GM18498 (cell line): ENCODE measurements around the gene FAM162A.

ENCODE experiments used
- ATAC-seq: cut with Tn5 transposase; IDR thresholded peaks from one replicate; pipeline ENCODE4 v1.9.1; 2021; ENCODE audit warnings: mild to moderate bottlenecking, moderate library complexity; ENCODE audit not compliant: unreplicated experiment

FAM162A gene

DNA sequence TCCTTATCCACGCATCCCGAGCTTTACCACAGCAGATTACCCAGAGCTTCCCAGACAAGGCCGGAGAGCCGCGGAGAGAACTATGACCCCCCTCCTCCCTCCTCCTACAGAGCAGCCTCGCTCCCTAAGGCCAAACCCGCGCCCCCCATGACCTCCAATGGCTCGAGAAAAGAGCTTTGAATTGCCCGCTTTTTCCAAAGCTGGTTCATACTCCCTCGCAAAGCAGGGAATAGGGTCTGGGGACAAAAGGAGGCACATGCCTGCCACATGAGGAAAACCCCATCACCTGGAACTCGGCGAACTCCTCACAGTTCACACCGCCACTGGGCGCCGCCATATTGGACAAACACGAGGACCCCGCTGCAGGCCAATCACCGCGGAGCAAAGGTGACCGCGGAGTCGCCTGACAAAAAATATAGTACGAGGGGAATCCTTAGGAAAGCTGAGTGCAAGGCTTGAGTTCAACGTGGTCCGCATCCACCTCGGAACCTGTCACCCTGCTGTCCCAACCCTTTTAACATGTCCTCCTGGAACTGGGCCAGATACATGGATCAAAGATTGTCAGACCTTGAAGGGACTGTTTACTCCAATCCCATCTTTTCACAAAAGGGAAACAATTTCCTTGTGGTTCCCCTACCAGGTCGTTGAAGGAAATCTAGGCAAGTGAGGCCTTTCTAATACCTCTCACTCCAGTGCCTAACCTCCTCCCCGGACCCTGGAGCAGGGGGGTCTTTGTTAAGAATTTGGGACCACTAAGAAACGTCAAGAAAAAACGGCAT is 905 bp upstream of the FAM162A start, which contains the start of gene MIX23:
Gene MIX23 (minus strand): TSS at position 344 of the 779 bp plus-strand sequence. CDS start 7 bp downstream, at position 337.
- peak; percentile 40 for ATAC-seq

DNA sequence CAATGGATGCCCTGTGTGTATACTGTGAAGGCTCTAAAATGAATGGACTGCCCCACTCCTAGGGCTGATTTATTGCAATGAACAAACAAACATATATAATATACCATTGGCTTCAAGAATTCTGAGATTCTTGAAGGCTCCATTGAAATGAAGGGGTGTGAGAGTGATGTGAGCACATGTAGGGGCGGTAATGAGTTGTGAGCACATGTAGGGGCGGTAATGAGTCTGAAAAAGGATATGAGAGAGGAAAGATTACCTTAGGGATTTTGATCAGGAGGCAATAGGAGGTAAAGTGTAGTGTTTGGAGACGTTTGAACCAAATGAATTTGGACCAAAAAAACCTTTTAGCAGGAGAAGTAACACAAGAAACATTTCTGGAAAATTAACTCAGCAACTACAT is 3.7 kb downstream of the FAM162A start:
- ATAC-seq: no peak

DNA sequence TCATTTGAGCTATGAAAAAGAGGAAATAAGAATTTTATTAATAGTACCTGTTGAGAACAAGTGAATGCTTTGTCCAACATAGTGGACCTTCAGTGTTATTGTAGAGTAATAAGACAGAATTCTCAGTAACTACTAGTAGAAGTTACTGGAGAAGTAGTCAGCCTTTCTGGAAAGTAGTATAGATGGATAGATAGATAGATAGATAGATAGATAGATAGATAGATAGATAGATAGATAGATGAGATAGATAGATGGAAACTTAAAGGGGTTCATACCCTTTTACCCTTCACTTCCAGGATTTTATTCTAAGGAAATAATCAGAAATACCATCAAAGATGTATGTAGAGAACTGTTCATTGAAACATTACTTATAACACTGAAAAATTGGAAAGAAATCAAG is 5.2 kb downstream of the FAM162A start:
- no peak for ATAC-seq

DNA sequence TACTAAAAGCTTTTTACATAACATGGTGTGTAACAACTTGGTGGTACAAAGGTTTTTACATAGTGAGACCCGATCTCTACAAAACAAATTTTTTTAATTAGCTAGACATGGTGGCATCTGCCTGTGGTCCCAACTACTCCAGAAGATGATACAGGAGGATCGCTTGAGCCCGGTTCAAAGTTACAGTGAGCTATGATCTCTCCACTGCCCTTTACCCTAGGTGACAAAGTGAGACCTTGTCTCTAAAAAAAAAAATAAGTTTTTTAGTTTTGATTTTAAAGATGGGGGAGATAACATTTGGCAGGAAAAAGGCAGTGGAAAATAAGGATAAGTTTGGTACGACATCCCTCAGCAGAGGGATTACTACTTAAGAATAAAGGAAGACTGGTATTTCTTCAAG is 5.9 kb downstream of the FAM162A start:
- ATAC-seq: no peak

DNA sequence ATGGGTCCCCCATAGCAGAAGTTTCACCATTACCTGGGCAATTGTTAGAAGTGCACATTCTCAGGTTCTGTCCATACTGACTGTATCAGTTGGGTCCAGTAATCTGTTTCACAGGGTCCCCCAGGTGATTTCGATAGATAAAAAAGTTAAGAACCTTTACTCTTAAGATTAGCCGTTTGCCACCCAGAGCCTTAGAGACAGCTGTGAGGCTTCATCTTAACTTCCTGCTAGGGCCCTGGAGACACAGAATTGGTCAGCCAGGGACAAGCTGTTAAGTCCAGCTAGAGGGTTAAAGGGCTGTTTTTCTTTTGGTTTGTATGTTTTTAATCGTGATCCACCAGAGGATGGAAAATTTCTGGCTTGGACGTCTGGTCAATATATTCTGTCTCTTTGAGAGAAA is 6.7 kb downstream of the FAM162A start:
- no peak for ATAC-seq

DNA sequence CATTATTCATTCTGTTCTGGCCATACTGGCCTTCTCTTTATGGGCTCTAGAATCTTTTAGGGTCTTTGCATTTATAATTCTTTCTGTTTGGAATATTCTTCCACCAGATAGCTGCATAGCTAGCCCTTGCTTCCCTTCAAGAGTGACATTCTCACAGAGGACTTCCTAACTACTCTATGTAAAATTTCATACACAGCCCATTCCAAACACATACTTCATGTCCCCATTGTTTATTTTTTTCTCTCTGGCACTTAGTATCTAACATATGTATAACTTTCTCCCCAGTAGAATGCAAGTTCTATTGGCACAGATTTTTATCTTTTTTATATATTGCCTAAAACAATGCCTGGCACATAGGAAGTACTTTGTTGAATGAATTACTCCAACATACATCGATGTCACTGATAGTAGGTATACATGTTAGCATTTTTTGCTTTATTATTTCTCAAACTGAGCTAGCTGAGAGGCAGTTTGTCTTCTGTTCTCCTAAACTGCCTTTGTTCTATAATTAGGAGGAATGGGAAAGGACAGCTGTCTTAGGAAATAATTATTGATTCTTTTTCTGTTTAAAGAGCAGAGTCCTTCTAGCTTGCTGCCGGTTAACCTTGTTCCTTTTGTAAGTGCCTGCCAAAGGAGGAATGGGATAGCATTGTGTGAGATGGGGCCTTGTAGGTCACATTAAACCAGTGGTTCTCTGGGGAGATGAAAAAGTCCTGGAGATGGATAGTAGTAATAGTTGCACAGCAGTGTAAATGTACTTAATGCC is 7.9 kb downstream of the FAM162A start:
- ATAC-seq: no peak

DNA sequence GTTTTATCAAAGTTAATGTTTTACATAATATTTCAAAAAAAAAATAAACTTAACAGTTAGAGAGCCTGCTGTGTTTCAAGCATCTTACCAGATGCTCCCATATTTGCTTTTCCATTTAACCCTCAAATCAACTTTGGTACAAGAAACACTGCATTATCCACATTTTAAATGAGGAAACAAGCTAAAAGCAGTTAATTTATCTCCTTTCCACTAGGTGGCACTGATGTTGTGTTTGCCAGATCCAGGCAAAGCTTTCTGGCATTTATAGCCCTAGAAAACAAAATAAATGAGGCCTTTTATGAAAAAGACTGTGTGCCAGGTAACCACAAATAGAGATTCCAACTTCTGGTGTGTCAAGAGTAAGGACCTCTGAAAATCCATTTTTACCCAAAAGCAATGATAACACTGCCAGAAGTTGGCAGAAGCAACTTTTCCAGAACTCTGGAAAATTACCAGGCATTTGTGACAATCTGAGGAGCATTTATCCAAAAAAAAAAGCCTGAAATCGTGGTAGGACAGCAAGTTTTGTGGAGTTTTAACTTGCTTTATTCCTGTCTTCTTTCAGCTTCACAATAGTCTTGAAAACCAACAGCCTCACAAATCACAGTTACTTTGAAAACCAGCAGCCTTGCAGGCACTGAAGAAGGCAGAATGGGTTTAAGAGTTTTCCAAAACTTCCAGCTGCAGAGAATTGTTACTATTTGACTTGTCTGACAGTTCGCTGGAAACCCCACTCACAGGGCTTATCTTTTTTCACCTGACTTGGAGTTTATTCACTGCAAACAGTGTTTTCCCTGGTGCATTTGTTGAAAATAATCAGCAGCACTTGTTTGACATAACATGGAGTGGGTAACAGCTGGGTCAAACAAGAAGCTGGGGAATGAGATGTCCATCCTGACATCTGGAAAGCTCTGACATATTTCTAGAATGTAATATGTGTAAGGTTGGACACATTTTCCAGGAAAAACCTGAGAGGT is 9.2 kb downstream of the FAM162A start:
- ATAC-seq: no peak

DNA sequence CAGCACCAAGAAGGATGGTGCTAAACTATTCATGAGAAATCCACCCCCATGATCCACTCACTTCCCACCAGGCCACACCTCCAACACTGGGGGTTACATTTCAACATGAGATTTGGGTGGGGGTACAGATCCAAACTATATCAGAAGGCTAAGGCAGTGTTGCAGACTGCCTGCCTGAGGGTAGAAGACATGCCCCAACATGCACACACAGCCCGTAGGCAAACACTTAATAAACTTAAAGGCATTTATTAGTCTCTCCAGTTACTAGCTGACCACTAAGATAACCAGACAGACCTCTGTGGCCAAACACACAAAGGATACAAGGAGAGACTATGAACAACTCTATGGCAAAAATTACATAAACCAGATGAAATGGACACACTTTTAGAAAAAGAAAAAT is 10.2 kb downstream of the FAM162A start:
- ATAC-seq: no peak

DNA sequence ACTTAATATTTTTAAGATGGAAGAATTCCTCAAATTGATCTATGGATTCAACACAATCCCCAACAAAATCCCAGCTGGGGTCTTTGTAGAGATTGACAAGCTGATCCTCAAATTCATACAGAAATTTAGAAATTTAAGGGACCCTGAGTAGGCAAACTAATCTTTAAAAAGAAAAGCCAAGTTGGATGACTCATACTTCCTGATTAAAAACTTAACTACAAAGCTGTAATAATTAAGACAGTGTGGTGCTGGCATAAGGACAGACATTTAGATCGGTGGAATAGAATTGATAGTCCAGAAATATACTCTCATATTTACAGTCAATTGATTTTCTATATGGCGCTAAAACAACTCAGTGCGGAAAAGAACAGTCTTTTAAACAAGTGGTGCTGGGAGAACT is 11.6 kb downstream of the FAM162A start:
- ATAC-seq: no peak

DNA sequence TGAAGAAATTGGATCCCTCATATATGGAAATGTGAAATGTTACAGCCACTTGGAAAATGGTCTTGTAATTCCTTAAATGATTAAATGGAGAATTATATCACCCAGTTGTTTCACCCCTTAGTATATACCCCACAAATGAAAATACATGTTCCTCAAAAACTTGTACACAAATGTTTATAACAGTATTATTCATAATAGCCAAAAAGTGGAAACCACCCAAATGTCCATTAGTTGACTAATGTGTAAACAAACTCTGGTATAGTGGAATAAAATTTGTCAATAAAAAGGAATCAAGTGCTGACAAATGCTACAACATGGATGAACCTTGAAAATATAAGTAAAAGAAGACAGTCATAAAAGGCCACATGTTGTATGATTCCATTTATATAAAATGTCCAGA is 12.5 kb downstream of the FAM162A start:
- ATAC-seq: no peak

DNA sequence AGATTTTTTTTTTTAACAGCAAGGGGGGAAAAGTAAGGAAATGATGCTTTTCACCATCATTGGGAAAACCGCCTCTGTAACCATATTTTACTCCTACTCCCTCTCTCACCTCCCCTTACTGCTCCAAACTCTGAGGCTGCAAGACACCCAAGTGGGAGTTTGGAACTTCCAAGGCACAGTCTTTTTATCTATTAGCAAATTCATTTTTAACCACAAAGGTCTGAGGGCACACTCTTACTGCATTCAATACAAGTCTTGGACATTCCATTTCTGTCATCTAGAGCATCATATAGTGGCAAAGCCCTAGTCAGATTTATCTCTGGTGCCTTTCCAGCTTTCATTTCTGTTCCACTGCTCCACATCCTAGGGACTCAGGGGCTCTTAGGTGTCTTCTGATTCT is 13.2 kb downstream of the FAM162A start:
- no peak for ATAC-seq

DNA sequence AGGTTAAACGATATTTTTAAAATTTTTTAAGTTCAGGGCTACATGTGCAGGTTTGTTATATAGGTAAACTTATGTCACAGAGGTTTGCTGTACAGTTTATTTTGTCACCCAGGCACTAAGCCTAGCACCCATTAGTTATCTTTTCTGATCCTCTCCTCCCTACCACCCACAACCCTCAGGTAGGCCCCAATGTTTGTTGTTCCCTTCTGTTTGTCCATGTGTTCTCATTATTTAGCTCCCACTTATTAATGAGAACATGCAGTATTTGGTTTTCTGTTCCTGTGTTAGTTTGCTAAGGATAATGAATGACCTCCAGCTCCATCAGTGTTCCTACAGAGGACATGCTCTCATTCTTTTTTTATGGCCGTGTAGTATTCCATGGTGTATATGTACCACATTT is 14.9 kb downstream of the FAM162A start:
- ATAC-seq: no peak

DNA sequence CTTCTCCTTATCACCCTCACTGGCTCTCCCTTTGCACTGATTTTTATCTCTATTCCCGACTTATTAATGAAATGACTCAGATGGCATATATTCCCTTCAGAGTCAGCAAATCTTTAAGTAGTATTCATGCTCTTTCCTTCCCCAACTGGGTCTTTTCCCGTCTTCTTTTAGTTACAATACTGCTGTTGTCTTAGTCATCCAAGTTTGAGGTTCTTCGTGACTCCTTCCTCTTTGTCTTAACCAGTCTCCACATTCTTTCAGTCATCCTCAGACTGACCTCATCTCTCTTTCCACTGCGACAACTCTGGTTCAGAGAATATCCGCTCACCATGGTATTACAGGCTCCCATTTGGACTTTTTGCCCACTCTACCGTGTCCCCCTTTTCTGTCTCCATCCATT is 19.5 kb downstream of the FAM162A start:
- ATAC-seq: no peak

DNA sequence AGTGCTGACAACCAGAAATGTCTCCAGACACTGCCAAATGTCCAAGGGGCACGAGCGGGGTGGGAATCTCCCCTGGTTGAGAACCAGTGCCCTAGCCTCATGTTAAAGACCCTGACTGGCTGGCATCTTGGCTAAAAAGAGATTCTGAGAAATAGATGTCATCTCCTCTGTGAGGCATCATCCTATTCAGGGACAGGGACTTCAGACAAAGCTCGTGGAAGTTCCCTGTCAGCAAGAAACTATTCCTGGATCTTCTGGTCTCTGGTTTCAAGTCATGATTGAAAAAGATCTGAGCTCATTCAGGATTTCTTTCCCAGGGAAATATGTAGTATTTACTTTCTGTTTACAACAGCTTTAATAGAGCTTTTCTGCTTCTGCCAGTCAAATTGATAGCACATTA is 21.0 kb downstream of the FAM162A start:
- no peak for ATAC-seq

DNA sequence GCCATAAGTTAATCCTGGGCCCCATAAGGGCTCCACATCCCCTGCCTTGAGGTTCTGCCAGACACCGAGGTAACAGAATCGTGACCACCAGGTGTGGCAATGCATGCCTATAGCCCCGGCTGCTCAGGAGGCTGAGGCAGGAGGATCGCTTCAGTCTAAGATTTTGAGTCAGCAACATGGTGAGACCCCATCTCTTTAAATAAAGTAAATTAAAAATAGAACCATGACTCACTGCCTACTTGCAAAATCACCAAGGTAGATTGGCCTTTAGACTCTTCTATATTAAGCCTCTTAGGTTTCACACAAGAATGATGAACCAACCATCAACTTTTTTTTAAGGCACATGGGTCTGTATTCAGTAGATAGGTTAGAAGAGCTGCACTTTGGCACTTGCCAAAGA is 22.2 kb downstream of the FAM162A start:
- ATAC-seq: no peak

DNA sequence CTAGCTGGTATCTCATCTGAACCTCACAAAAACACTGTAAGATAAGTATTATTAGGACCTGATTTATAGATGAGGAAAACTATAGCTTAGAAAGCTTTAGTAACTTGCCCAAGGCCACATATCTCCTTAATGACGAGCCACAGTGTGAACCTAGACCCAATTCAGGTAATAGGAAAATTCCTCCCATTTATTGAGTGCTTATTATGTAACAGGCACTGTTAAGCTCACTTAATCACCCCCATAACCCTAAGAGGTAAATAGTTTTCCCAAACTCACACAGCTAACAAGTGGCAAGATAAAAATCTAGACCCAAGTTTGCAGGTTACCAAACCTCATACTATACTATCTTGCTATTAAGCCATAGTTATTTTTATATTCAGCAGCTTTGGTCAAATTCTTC is 24.0 kb downstream of the FAM162A start:
- no peak for ATAC-seq

DNA sequence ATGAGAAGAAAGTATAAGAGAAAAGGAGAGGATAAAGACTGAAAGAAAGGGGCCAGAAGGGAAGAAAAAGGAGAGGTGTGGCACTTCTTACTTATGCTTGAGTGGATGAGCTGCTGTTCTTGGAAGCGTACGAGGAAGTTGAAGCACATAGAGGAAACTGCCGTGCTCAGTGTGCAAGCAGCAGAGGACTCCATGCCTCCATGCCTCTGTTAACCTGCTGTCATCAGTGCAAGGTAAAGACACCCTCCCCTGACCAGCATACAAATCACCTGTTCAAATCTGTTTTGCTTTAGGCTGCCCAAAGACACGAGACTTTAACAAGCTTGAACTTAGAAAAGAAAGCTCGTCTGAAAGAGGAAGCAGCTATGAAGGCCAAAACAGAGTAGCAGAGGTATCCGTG is 25.5 kb downstream of the FAM162A start:
- ATAC-seq: no peak

DNA sequence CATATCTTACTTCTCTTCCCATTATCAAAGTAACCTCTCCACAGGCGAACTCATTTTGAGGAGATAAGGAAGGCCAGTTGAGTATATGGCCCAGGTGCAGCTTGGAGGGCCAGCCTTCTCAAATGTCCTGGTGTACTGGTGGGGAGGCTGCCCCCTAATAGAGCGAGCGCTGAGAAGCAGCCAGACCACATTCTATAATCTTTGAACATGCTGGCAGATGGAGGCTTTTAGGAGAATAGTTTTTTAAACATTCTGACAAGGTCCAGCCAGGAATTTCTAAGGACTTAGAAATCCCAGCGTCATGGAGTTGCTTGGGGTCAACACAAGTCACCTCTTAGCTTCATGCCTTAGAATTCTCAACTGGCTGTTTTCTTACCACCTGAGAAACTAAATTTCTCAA is 26.1 kb downstream of the FAM162A start:
- no peak for ATAC-seq

DNA sequence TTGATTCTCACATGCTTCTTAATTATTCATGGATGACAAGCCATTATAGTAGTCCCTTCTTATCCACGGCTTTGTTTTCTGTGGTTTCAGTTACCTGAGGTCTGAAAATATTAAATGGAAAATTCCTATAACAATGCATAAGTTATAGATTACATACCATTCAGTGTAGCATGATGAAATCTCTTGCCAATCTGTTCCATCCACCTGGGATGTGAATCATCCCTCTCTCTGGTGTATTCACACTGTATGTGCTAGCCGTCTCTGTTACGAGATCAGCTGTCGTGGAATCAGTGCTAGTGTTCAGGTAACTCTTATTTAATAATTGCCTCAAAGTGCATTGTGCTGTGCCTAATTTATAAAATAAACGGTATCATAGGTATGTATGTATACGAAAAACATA is 26.7 kb downstream of the FAM162A start:
- ATAC-seq: no peak

DNA sequence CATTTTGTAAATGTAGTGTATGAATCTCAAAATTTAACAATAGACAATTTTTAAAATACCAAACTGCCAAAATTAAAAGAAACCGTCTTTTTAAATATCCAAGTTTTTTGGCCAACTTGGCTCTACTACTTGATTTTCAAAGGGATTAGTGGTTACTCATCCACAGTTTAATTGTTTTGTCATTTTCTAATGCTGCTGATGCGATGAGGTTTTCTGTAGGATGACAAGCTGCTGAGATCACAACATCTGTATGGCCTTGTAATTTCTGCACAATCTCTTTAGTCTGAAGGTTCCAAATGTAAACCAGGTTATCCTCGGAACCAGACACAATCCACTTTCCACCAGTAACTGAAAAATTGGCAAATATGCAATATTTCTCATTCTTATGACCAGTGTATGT is 30.4 kb downstream of the FAM162A start:
- no peak for ATAC-seq

DNA sequence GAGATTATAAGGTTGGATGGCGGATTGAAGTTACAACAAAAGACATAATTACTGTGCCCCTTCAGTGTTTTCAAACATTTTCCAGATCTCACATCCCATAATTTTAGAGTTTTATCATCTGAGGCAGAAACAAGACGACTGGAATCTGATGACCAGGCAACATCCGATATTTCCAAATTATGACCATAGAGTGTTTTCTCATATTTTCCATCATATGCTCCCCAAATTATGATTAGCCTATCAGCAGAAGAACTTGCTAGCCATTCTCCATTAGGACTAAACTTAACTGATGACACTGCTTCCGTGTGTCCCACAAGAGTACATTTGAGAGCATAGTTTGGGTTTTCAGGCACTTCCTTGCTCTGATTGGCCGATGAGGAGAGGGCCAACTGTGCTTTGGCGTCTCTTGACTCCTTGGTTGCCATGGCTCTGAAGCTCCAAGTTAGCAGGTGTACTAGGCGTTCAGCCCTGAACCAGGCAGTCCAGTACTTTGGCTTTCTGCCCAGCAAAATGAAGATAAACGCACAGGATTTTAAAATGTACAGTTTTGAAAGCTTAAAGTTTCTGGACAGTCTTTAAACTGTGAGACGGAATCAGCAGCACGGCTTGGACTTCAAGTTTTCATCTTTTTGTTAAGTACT is 31.2 kb downstream of the FAM162A start:
- ATAC-seq: peak; percentile 50
